ENCODE data around the gene ECE2. TPM values are rescaled to one million over a fixed set of nuclear protein-coding genes. Genes with fewer than 3 reads are reported as not detected.

Gene ECE2
- total RNA-seq, 1 donor from 2014 or later, result not detected

GRCh38 chr3:184291044-184291737 is 15.4 kb downstream of the ECE2 start:
- Mint-ChIP-seq H3K36me3 (ENCODE audit: low read depth) (no peaks in the 10 kb centered on the region), H3K27me3 (ENCODE audit: low read depth) (peaks cover 2% of the 10 kb centered on the region), H3K4me3 (ENCODE audit: unreplicated experiment) (no peak overlapping the region), H3K9me3 (ENCODE audit: low read depth) (no peaks in the 10 kb centered on the region), H3K27ac (ENCODE audit: unreplicated experiment) (no peak overlapping the region), H3K4me1 (ENCODE audit: low read depth) (no peaks in the 10 kb centered on the region)
- peak; percentile 75 for DNase-seq (ENCODE audit: low spot score)
- TF ChIP-seq CTCF (IDR thresholded peaks at IDR 0.05), result no peak

GRCh38 chr3:184291738-184292445 is 16.1 kb downstream of the ECE2 start:
- Mint-ChIP-seq H3K4me1 (ENCODE audit: low read depth) (no peaks in the 10 kb centered on the region), H3K36me3 (ENCODE audit: low read depth) (no peaks in the 10 kb centered on the region), H3K4me3 (ENCODE audit: unreplicated experiment) (no peak overlapping the region), H3K27me3 (ENCODE audit: low read depth) (no peaks in the 10 kb centered on the region), H3K27ac (ENCODE audit: unreplicated experiment) (no peak overlapping the region), H3K9me3 (ENCODE audit: low read depth) (no peaks in the 10 kb centered on the region)
- DNase-seq (ENCODE audit: low spot score), result peak; percentile 86
- TF ChIP-seq CTCF (IDR thresholded peaks at IDR 0.05), result no peak

GRCh38 chr3:184295771-184296170 is 19.9 kb downstream of the ECE2 start:
- Mint-ChIP-seq H3K27me3 (ENCODE audit: low read depth) (no peaks in the 10 kb centered on the region), H3K27ac (ENCODE audit: unreplicated experiment) (no peak overlapping the region), H3K9me3 (ENCODE audit: low read depth) (no peaks in the 10 kb centered on the region), H3K4me1 (ENCODE audit: low read depth) (peaks cover 20% of the 10 kb centered on the region), H3K4me3 (ENCODE audit: unreplicated experiment) (no peak overlapping the region), H3K36me3 (ENCODE audit: low read depth) (peaks cover 2% of the 10 kb centered on the region)
- no peak for TF ChIP-seq CTCF (IDR thresholded peaks at IDR 0.05)
- DNase-seq (ENCODE audit: low spot score), result peak; percentile 5

GRCh38 chr3:184296616-184297015 is 20.8 kb downstream of the ECE2 start:
- DNase-seq (ENCODE audit: low spot score), result no peak
- Mint-ChIP-seq H3K36me3 (ENCODE audit: low read depth) (peaks cover 5% of the 10 kb centered on the region), H3K27me3 (ENCODE audit: low read depth) (no peaks in the 10 kb centered on the region), H3K4me3 (ENCODE audit: unreplicated experiment) (no peak overlapping the region), H3K9me3 (ENCODE audit: low read depth) (no peaks in the 10 kb centered on the region), H3K4me1 (ENCODE audit: low read depth) (peaks cover 24% of the 10 kb centered on the region), H3K27ac (ENCODE audit: unreplicated experiment) (no peak overlapping the region)
- no peak for TF ChIP-seq CTCF (IDR thresholded peaks at IDR 0.05)

GRCh38 chr3:184298759-184299487 is 23.1 kb downstream of the ECE2 start, which contains the start of gene PSMD2:
TSS of gene PSMD2 (plus strand) at chr3:184299241. CDS start at chr3:184299267, 26 bp downstream.
- Mint-ChIP-seq H3K27ac (ENCODE audit: unreplicated experiment) (peak within 1 kb of the TSS; percentile 94), H3K27me3 (ENCODE audit: low read depth) (no peaks in the 10 kb centered on the region), H3K4me3 (ENCODE audit: unreplicated experiment) (peak within 1 kb of the TSS; percentile 89), H3K36me3 (ENCODE audit: low read depth) (peaks cover 16% of the 10 kb centered on the region), H3K4me1 (ENCODE audit: low read depth) (peaks cover 25% of the 10 kb centered on the region), H3K9me3 (ENCODE audit: low read depth) (no peaks in the 10 kb centered on the region)
- TF ChIP-seq CTCF (IDR thresholded peaks at IDR 0.05), result no peak
- DNase-seq (ENCODE audit: low spot score), result peak; percentile 99

Measured in chondrocyte (in vitro differentiated cells).